HG03558 (cell line): ENCODE measurements around the gene DLG1.

Source experiments
- ATAC-seq: cut with Tn5 transposase; IDR thresholded peaks from one replicate; pipeline ENCODE4 v1.9.1; 2021; ENCODE audit warnings: moderate number of reproducible peaks; ENCODE audit not compliant: unreplicated experiment; ENCODE audit errors: extremely low read depth

The DLG1 gene

DNA sequence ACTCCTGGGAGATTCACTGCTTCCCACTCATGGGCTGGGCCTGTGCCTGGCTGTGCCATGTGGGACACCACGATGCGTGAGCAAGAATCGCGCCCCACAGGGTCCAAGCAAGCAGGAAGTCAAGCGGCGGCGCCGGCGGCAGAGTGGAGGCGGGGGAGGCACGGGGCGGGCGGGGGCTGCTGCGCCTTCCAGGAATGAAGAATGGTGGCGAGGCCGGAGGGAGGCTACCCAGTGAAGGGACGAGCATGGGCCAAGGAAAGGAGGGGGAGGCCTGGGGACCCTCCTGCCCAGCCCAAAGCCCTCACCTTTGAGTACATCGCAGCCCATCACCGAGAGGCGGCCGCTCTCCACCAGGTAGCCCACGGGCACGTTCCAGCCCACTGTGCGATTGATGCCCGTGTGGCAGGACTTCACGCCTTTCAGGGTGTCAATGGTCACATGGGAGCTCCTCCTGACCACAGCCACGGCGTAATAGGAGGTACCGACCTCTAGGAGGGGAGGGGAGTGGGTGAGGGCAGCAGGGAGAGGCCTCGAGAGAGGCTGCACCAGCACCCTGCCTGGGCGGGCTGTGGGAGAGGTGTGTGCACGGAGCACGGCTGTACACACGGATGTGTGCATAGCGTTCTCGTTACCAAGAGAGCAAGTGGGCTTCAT, 274.3 kb downstream of the DLG1 start:
- no peak for ATAC-seq

- no peak for ATAC-seq
These were observed 275.0 kb downstream of the DLG1 start for GRCh38 chr3:197023241-197023997.

- ATAC-seq: no peak
These were observed 275.8 kb downstream of the DLG1 start for GRCh38 chr3:197022405-197023231.

DNA sequence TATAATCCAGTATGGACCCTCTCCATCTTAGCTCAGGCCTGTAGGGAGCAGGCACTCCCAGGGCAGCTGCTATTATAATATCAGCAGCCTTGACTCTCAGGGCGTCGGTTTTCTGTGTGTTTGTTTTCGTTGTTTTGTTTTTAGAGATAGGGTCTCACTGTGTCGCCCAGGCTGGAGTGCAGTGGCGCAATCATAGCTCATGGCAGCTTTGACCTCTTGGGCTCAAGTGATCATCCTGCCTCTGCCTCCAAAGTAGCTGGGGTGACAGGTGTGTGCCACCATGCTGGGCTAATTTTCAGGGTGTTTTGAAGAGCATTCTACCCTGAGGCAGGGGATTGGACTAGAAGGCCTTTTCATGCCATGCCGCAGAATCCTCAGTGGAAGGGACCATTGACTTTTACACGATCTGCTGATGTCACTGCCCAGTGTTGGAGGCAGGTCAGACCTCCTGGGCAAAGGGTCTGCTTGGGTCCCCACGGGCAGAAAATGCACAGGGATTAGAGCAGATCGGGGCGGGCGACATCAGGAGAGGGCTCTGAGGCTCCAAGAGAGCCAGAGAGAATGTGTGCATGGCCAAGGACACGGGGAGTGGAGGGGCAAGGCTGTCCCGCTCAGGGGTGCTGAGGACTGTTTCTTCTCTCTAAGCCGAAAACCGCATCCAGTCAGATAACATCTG, 276.5 kb downstream of the DLG1 start:
- no peak for ATAC-seq

GRCh38 chr3:197021231-197021630, 277.2 kb downstream of the DLG1 start:
- no peak for ATAC-seq

DNA sequence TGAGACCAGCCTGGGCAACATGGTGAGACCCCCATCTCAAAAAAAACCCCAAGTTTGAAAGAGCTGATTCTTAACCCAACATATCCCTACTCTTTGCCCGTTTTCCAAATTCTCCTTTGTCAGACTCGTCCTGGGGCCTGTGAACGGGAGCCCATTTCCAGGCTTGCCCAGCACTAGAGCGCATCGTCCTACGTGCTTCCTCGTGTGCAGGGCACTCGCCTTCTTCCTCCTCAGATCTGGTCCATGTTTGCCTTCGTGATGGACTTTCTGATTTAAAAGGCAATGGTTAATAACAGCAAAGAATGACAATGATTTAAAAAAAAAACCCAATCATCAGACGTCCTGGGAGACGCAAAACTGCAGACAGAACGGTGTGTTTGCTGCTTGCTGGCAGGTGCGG, 278.9 kb downstream of the DLG1 start:
- no peak for ATAC-seq

GRCh38 chr3:197019021-197019420, 279.4 kb downstream of the DLG1 start:
- no peak for ATAC-seq

- ATAC-seq: no peak
These were observed 281.4 kb downstream of the DLG1 start for GRCh38 chr3:197017003-197017402.

GRCh38 chr3:197015790-197016736, 282.3 kb downstream of the DLG1 start:
- ATAC-seq: no peak

- ATAC-seq: no peak
These were observed 283.4 kb downstream of the DLG1 start for GRCh38 chr3:197014942-197015575.

GRCh38 chr3:197014024-197014423, 284.4 kb downstream of the DLG1 start:
- ATAC-seq: no peak

- ATAC-seq: no peak
These were observed 285.9 kb downstream of the DLG1 start for GRCh38 chr3:197012540-197012883.

DNA sequence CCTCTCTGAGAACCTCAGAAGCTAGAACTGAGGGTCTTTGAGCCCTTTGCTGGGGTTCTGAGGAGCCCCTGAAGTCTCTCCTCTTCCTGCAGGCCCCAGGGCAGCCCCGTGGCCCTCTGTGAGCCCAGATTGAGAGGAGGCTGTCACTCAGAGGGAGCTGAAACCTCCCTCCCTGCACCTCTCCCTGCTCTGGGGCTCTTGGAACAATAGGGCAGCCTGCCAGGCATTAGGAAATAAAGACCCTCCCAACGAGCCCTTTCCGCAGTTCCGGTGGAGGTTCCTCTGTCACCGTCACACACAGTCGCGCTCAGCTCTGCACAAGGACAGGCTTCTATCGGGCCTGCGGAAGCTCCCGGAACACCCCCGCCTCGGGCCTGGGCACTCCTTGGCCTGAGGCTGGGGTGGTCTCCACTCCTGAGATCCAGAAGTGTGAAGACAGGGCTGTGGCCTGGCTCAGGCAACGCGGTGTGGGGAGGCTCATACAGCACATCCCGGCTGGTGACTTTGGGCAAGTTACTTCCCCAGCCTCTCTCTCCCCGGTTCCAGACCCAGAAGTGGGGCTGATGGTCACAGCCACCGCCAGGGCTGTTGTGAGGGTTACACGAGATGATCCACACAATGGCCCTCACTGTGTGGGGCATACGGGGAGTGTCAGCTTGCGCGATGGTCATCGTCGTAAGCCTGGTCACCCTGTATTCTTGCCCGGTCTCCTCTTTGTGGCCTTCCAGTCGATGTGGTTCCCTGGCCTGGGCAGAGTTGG, 286.5 kb downstream of the DLG1 start:
- ATAC-seq: no peak

- no peak for ATAC-seq
These were observed 287.7 kb downstream of the DLG1 start for GRCh38 chr3:197010556-197011351.

- ATAC-seq: no peak
These were observed 288.8 kb downstream of the DLG1 start for GRCh38 chr3:197009532-197010019.

DNA sequence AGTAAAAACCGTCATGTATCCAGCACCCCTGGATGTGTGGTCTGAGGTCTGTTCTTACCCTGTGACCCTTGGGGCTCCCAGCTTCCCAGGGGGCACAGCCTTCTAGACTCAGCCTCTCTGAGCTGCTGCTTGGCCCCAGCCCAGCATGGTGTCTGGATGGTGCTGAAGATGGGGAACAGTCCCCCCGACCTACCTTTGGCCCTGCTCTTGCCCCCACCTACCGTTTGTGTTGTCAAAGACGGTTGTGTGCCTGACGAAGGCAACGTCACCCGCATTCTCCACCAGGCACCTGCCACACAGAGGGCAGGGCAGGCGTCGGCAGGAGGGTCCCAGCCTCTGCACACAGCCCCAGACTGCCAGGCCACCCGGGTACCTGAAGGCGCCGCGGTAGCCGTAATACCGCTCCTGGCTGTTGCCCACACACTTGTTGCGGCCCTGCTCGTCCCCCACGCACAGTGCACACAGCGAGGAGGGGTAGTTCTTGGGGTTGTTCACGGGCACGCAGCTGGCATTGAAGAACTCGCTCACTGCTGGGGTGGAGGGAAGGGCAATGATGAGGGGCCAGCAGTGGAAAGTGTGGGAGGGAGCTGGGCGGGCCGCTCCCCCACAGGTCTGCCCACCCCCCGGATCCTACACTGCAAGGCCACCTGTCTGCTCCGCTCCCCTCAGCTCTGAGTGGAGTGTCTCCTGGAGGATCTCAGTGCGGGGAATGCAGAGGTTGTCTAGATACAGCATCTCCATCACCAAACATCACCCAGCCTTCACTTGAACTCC, 289.8 kb downstream of the DLG1 start:
- ATAC-seq: no peak

GRCh38 chr3:197007953-197008352, 290.5 kb downstream of the DLG1 start:
- ATAC-seq: no peak
